ENCODE results near the gene KCNAB3.

Gene KCNAB3

DNA sequence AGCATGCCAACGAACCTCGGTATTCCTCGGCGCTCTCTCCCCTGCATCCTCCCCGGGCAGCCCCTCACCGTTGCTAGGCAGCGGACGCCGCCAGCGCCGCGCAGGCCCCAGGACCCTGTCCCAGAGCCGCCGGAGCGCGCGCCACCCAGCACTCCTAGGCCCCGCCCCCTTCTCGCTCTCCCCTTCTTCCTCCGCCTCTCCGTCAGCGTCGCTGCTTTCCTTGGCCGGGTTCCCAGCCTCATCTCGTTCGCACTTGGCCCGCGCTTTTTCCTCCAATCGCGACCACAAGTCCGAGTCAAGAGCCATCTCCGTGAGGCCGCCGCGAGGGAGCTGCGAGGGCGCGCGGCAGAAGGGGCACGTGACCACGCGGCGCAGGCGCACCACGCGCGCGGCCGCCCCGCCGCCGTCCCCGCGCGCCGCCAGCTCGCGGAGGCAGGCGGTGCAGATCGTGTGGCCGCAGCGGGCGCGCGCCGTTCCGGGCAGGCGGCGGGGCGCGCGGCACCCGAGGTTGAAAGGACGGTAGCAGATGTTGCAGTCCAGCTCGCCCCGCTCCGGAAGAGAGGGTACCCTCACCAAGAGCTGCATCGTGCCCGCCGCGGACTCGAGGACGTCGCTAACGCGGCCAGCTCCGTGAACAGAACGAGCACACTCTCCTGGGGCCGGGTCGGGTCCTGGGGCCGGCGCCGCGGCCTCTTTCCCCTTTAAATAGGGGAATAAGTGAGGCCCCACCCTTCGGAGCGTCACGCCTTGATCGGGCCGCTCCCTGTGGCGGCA lies 13.9 kb downstream of the KCNAB3 start, which contains the start of gene RNF227:
Gene RNF227 (minus strand): TSS at position 679 of the 774 bp plus-strand sequence. CDS start 94 bp downstream, at position 585.
- peak within 1 kb of the TSS; percentile 58 for H3K4me3 ChIP-seq (ENCODE audit: low read length)
- peak; percentile 58 for DNase-seq (ENCODE audit: low read depth)
- TF ChIP-seq CTCF (conservative IDR thresholded peaks at IDR 0.05; ENCODE audit: low read depth, low read length), result no peak

GRCh38 chr17:7915179-7915610 lies 14.5 kb downstream of the KCNAB3 start:
- no peak for DNase-seq (ENCODE audit: low read depth)
- no peak for TF ChIP-seq CTCF (conservative IDR thresholded peaks at IDR 0.05; ENCODE audit: low read depth, low read length)
- peak overlapping the region; percentile 58 for H3K4me3 ChIP-seq (ENCODE audit: low read length)

GRCh38 chr17:7912927-7913524 lies 16.6 kb downstream of the KCNAB3 start:
- H3K4me3 ChIP-seq (ENCODE audit: low read length), result no peak overlapping the region
- TF ChIP-seq CTCF (conservative IDR thresholded peaks at IDR 0.05; ENCODE audit: low read depth, low read length), result peak; percentile 83
- no peak for DNase-seq (ENCODE audit: low read depth)

DNA sequence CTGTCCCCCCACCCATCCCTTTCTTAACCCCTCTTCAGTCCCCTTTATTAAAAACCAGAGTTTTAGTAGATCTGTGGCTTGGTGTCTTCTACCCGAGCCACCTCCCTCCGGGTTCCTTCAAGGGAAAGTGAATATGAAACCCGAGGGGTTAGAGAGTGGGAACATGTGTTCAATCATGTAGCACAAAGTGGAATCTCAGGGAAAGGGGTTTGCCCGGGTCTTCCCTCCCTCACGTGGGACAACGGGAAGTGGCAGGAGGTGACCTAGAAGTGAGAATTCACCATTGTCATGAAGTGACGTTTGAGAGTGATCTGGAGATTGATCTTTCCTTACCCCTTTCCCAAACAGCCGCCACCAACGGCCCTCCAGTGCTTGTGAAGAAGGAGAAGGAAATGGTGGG lies 18.5 kb downstream of the KCNAB3 start:
- no peak overlapping the region for H3K4me3 ChIP-seq (ENCODE audit: low read length)
- no peak for DNase-seq (ENCODE audit: low read depth)
- TF ChIP-seq CTCF (conservative IDR thresholded peaks at IDR 0.05; ENCODE audit: low read depth, low read length), result no peak

- no peak overlapping the region for H3K4me3 ChIP-seq (ENCODE audit: low read length)
- DNase-seq (ENCODE audit: low read depth), result no peak
- no peak for TF ChIP-seq CTCF (conservative IDR thresholded peaks at IDR 0.05; ENCODE audit: low read depth, low read length)
Observed at GRCh38 chr17:7910711-7911110, 18.9 kb downstream of the KCNAB3 start.

DNA sequence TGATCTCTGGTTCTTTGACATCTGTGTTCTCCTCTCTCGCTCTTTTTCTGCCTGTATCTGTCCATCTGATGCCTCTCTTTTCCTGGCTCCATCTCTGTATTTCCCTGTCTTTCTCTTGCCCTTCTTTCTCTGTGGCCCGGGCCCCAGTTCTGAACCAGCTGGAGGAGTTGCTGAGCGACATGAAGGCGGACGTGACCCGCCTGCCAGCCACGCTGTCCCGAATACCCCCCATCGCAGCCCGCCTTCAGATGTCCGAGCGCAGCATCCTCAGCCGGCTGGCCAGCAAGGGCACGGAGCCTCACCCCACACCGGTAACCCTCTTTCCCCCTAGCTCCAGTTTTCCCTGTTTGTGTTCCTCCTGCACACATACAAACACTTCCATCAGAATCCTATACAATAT lies 19.4 kb downstream of the KCNAB3 start:
- TF ChIP-seq CTCF (conservative IDR thresholded peaks at IDR 0.05; ENCODE audit: low read depth, low read length), result no peak
- no peak overlapping the region for H3K4me3 ChIP-seq (ENCODE audit: low read length)
- no peak for DNase-seq (ENCODE audit: low read depth)

- DNase-seq (ENCODE audit: low read depth), result no peak
- no peak overlapping the region for H3K4me3 ChIP-seq (ENCODE audit: low read length)
- no peak for TF ChIP-seq CTCF (conservative IDR thresholded peaks at IDR 0.05; ENCODE audit: low read depth, low read length)
Observed at GRCh38 chr17:7909089-7909488, 20.6 kb downstream of the KCNAB3 start.

All from retinal pigment epithelial cell (primary cell).